Stimulated activated CD8-positive, alpha-beta memory T cell treated with anti-CD3 and anti-CD28 coated beads, Interleukin-12 subunit alpha, Interleukin-12 subunit beta, amount 100 ng/mL, for 4 hours (primary cell): Measurements from ENCODE around the gene RASAL2.

Experiments used
- DNase-seq: peaks from one replicate; pipeline ENCODE4 v3.0.0-alpha.2; 2020; ENCODE audit warnings: low read depth

Gene RASAL2

GRCh38 chr1:178093951-178094738 lies at the start of gene RASAL2:
Gene RASAL2 (plus strand): TSS chr1:178094104. CDS start chr1:178094493, 389 bp downstream.
- DNase-seq: peak; percentile 0

DNA sequence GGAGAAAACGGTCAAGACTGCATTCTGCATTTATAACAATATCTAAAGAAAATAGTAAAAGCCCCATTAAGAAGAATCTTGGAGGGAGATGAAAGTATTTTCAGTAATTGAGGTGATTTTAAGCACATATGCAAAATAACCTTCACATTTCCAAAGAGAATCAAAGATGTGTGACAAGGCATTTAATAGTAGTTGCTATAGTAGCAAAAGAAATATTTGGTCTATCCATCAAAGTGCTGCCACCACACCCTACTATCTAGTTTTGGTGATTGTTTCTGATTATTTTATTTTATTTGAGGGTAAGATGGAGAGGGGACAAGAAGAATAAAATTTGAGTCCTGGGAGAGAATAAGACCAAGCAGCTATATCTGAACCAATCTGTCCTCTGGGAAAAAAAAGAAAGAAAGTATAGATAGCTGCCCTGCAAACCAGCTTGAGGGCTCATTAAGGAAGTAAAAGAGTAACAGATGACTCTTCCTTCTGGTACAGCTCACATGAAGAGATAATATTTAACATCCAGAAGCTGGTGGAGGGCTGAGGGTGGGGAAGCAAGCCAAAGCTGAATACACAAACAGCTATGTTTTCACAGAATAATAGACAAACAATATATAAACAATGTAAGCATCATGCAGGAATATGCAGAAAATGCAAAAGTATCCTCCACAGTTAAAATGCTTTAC lies 47.2 kb upstream of the RASAL2 start:
- DNase-seq: no peak

DNA sequence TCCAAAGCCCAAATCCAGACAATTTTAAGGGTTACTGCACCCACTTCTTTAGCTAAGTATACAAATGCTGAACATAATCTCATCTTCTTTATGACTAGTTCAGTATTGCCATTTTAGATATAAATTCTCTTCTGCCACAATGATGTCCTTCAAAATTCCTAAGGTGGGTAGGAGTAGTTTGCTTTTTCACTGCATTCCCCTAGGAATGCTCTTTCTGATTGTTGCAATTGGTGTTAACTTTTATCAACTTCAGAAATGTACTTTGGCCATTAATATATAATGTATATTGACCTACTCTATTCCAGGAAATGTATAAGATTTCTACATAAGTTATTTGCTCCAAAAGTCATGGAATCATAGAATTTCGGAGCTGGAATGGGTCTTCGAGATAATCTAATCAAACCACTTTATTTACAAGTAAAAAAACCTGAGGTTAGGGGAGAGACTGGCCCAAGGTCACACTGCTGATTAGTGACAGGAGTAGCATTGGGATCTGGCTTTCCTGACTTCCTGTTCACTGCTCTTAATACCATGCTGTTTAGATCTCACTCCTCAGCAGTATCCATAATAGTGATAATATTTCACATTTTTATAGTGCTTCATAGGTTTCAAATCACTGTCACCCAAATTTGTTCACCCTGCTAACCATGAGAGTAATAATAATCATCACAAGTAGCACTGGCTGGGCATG lies 46.4 kb upstream of the RASAL2 start:
- no peak for DNase-seq

DNA sequence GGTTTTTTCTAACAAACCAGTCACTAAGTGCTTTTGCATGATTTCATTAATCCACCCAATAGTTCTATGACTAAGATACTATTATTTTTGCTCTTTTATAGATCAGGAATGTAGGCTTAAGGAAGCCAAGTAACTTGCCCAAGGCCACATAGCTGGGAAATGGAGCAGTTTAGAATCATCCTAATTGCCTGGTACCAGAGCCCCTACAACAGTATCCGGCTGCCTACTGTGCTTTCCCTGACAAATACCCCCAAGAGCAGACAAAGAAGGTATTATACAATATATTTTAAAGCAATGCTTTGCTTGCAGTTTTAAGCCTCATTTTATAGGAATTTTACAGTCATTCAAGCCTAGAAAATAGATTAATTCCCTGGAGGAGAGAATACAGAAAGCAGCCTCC lies 45.5 kb upstream of the RASAL2 start:
- no peak for DNase-seq

GRCh38 chr1:178048883-178049282 lies 45.0 kb upstream of the RASAL2 start:
- no peak for DNase-seq

- no peak for DNase-seq
Observed at GRCh38 chr1:178050084-178050483, 43.8 kb upstream of the RASAL2 start.

DNA sequence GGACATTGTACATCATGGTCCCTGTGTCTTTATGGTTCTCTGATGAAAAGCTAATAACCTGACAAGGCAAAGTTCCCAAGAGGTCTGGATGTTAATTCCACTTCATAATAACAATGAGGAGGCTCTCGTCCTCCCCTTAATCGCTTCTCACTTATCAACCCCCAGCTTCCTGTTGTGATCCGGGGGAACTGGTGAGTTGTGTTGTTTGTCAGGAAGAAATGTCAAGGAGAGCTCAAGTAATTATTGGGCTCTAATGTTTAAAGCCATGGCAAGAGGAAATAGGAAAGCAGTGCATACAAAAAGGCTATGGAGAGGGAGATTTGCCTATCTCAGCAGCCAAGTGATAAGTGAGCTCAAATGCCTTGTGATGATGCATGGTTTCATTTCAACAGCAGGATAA lies 42.8 kb upstream of the RASAL2 start:
- no peak for DNase-seq

- no peak for DNase-seq
Observed at GRCh38 chr1:178052650-178053461, 41.0 kb upstream of the RASAL2 start.

GRCh38 chr1:178055093-178055492 lies 38.8 kb upstream of the RASAL2 start:
- DNase-seq: no peak

GRCh38 chr1:178055779-178056471 lies 38.0 kb upstream of the RASAL2 start:
- no peak for DNase-seq

- no peak for DNase-seq
Observed at GRCh38 chr1:178057141-178057765, 36.7 kb upstream of the RASAL2 start.

DNA sequence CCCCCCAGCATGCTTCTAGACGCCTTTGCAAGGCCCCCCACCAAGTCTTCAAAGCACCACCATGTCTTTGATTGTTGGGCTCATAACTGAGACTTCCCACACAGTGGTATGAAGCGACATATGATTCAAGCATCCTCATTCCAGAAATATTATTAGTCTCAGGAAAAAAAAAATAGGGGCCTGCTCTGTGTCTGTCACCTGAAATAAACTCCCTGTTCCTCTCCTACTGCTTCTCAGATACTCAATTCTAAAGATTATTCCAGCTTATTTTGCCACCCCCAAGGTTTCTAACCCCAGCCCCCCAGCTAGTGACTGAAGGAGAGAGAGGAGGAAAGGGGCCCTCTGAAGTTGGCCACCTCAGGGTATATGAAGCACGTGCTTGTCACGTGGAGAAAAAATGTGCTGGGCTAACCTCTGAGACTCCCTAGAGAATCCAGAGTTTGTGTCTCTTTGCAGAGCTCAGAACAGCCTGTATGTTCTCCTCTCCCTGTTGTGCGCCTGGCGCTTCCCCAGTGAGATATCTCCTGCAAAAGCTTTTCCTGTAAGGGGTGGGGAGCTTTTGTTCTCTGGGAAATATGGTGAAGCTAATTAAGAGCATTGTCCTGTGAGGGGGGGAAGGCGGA lies 35.9 kb upstream of the RASAL2 start:
- no peak for DNase-seq

DNA sequence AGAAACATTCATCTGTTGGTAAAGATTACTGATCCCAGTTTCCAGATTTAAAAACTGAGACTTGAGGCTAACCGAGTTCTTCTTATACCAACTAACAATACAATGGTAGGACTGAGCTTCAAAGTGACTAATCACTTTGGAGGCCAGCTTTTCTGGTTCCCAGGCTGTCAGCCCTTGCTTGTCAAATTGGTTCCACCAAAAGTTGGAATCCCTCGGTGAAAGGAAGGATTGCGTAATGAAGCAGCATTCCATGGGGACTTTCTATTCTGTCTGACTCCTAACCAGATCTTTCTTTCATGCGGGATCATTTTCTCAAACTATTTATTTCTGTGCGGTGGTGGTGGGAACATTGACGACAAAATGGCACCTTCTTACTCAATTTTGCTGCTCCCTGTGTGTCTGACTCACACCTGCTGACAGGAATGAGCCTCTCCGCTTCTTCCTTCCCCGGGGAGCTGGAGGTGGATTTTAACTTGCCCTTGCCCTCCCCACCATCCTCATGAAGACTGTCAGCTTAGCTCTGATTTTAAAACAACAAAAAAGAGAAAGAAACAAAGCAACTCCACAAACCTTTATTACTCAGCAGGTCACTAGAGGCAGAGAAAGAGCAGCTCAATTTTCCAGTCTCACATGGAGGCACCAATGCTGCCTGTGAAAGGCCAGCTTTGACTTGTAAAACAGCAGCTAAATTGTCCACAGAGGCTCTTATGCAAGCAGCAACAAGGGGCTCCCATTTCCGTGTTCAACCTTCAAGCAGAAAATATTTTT lies 32.9 kb upstream of the RASAL2 start:
- no peak for DNase-seq

GRCh38 chr1:178061620-178062019 lies 32.3 kb upstream of the RASAL2 start:
- no peak for DNase-seq

- no peak for DNase-seq
Observed at GRCh38 chr1:178064191-178064821, 29.6 kb upstream of the RASAL2 start.

DNA sequence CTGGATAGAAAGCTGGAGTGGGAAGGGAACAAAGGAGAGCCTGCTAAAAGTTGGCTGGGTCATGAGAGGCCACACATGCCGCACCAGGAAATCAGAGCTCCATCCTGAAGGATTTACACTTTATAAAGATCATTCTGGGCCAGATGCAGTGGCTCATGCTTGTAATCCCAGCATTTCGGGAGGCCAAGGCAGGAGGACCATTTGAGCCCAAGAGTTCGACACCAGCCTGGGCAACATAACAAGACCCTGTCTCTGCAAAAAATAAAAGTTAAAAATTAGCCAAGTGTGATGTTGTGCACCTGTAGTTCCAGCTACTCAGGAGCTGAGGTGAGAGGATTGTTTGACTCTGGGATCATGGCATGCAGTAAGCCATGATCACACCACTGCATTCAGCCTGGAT lies 28.7 kb upstream of the RASAL2 start:
- no peak for DNase-seq

DNA sequence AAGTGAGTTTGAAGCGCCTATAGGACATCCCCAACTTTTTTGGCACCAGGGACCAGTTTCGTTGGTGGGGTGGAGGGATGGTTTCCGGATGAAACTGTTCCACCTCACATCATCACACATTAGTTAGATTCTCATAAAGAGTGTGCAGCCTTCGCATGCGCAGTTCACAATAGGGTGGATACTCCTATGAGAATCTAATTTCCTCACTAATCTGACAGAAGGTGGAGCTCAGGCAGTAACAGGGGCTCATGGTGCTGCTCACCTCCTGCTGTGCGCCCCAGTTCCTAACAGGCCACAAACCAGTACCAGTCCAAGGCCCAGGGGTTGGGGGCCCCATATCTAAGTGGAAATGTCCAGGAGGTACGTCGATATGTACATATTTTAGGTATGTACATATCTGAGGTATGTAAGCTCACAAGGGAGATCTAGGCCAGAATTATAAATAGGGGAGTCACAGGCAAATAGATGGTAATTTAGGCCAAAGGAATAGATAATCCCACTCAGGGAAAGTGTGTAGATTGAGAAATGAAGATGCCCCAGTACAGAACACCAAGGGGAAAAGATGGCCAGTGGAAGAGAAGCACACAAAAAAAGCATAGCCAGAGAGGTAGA lies 27.5 kb upstream of the RASAL2 start:
- DNase-seq: no peak

DNA sequence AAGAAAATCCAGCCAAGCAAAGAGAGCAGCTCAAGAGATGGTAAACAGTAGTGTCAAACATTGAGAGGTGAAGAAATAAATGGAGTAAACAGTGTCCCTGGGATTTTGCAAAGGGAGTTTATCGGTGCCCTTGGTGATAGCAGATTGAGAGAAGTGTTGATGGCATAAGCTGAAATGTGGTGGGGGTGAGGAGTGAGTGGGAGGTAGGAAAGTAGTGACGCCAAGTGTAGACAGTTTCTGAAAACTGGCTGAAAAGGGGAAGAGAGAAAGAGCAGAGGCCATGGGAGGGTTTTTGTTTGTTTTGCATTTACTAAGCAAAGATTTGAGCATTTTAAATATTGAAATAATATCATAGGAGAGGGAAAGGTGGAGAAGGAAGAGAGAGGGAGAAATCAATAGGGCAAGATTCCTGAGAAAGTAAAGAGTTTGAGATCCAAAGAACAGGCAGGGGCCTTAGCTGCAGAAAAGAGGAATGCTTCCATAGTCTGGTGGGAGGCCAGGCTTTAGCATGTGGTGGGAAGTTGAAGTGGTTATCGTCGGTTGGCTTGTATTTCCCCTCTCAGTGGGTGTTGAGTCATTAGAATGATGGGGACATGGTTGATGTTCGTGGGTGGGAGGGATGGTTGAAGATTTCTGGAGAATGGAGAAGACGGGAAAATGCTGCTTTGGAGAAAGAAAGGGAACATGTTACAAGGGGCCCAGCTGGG lies 26.8 kb upstream of the RASAL2 start:
- no peak for DNase-seq
